Head of caudate nucleus (tissue), 42 donors: ENCODE measurements around the gene C2CD4A.
A peak's percentile ranks its signal among the peaks of the same experiment; 100 is the strongest.
"Not testable (repeated sequence)": the region's sequence is repeated elsewhere in the genome, so short reads cannot be mapped to it uniquely, and the experiment has no call there.

ENCODE experiments used
- DNase-seq, 42 donors: peaks; one replicate each; pipeline versions ENCODE4 v3.0.0 to v3.0.0-alpha.2; 2020 to 2021; ENCODE audit warnings: mixed read lengths in 7 of 42
- intact Hi-C: fragments of 100-400 bp; cut with DNase I; formaldehyde crosslinking; loops from one replicate; pipeline ENCODE4 v1.15.0; 2022

Gene C2CD4A

GRCh38 chr15:62066663-62067447 lies at the start of gene C2CD4A:
Gene C2CD4A, plus strand, starts transcription at chr15:62066977. Its CDS starts 637 bp downstream, at chr15:62067614.
- peak; percentile 34 to 90 (median 72) for DNase-seq
- intact Hi-C loops = loop anchor here (10.0 kb wide), 1 partner anchor 182 kb away; no protein-coding TSS in a partner anchor

GRCh38 chr15:62020576-62021160 lies 46.1 kb upstream of the C2CD4A start:
- DNase-seq = no peak
- intact Hi-C loops = no loop called here

- intact Hi-C loops = no loop called here
- no peak for DNase-seq
Observed at GRCh38 chr15:62021991-62022600, 44.7 kb upstream of the C2CD4A start.

GRCh38 chr15:62026487-62027262 lies 40.1 kb upstream of the C2CD4A start:
- no peak for DNase-seq
- intact Hi-C loops = no loop called here

- intact Hi-C loops = no loop called here
- no peak for DNase-seq
Observed at GRCh38 chr15:62027263-62027565, 39.6 kb upstream of the C2CD4A start.

- DNase-seq = no peak
- intact Hi-C loops = no loop called here
Observed at GRCh38 chr15:62027916-62028315, 38.9 kb upstream of the C2CD4A start.

GRCh38 chr15:62035256-62035924 lies 31.4 kb upstream of the C2CD4A start:
- no peak for DNase-seq
- intact Hi-C loops = no loop called here

- no peak for DNase-seq
- intact Hi-C loops = no loop called here
Observed at GRCh38 chr15:62046078-62046743, 20.6 kb upstream of the C2CD4A start.

- intact Hi-C loops = no loop called here
Observed at GRCh38 chr15:62047282-62047827, 19.4 kb upstream of the C2CD4A start.

GRCh38 chr15:62048254-62048653 lies 18.5 kb upstream of the C2CD4A start:
- DNase-seq, intact Hi-C loops: not testable (repeated sequence)

More at GRCh38 chr15:62047282-62047827, 19.4 kb upstream of the C2CD4A start:
- DNase-seq = no peak

- DNase-seq = no peak
- intact Hi-C loops = no loop called here
Observed at GRCh38 chr15:62050115-62050514, 16.7 kb upstream of the C2CD4A start.

- DNase-seq = no peak
- intact Hi-C loops = no loop called here
Observed at GRCh38 chr15:62051166-62051565, 15.6 kb upstream of the C2CD4A start.

- intact Hi-C loops = no loop called here
- no peak for DNase-seq
Observed at GRCh38 chr15:62052713-62053112, 14.1 kb upstream of the C2CD4A start.

GRCh38 chr15:62053439-62054085 lies 13.2 kb upstream of the C2CD4A start:
- no peak for DNase-seq
- intact Hi-C loops = no loop called here

GRCh38 chr15:62054979-62055378 lies 11.8 kb upstream of the C2CD4A start:
- no peak for DNase-seq
- intact Hi-C loops = no loop called here

GRCh38 chr15:62057341-62057980 lies 9.3 kb upstream of the C2CD4A start:
- no peak for DNase-seq
- intact Hi-C loops = no loop called here

GRCh38 chr15:62058327-62059028 lies 8.3 kb upstream of the C2CD4A start:
- DNase-seq = no peak
- intact Hi-C loops = no loop called here
